Adrenal gland (tissue), 12 donors: Measurements from ENCODE around the gene ADH7. TPM values are rescaled to one million over a fixed set of nuclear protein-coding genes. Genes with fewer than 3 reads are reported as not detected.

Experiments used
- DNase-seq, 7 donors: peaks; one replicate each; pipeline ENCODE4 v3.0.0-alpha.2; 2019 to 2020
- H3K27ac ChIP-seq, 5 donors: fragments of 200-600 bp; sonication (generic) in 4 of 5; 1 replicate in 3 of 5; 2 replicates in 2 of 5; pipeline versions ENCODE4 v1.5.1 to v1.8.0; 2016 to 2020; ENCODE audit warnings: mild to moderate bottlenecking in 1 of 5
- H3K27me3 ChIP-seq: fragments of 200-600 bp; 2 replicates; pipeline ENCODE4 v1.8.0; 2021
- H3K36me3 ChIP-seq, 2 donors: fragments of 200-600 bp; replicated peaks in 1 of 2; 1 replicate in 1 of 2; 2 replicates in 1 of 2; pipeline versions ENCODE4 v1.5.1 to v1.8.0; 2018 to 2022
- H3K4me1 ChIP-seq, 2 donors: fragments of 200-600 bp; replicated peaks in 1 of 2; 1 replicate in 1 of 2; 2 replicates in 1 of 2; pipeline versions ENCODE4 v1.5.1 to v1.8.0; 2018 to 2021
- H3K4me3 ChIP-seq, 4 donors: fragments of 200-600 bp; sonication (generic) in 3 of 4; one replicate each; pipeline ENCODE4 v1.5.1; 2016 to 2018
- H3K9me3 ChIP-seq, 3 donors: fragments of 200-600 bp; sonication (generic) in 1 of 3; replicated peaks in 1 of 3; 1 replicate in 2 of 3; 2 replicates in 1 of 3; pipeline versions ENCODE4 v1.5.1 to v1.8.0; 2016 to 2021
- CTCF ChIP-seq, 6 experiments: fragments of 450-650 bp in 4 of 6; fragments of 200-600 bp in 2 of 6; sonication (generic) in 1 of 6; IDR thresholded peaks; 1 replicate in 5 of 6; 2 replicates in 1 of 6; pipeline versions ENCODE4 v1.5.1 to v1.8.0; 2016 to 2021; ENCODE audit warnings: antibody characterized with exemption in 6 of 6, mild to moderate bottlenecking in 2 of 6, moderate library complexity in 1 of 6
- POLR2A ChIP-seq, 2 donors: fragments of 450-650 bp; IDR thresholded peaks; one replicate each; pipeline ENCODE4 v1.6.1; 2017; ENCODE audit warnings: antibody characterized with exemption in 2 of 2, mild to moderate bottlenecking in 2 of 2, moderate library complexity in 1 of 2
- WGBS, 4 donors: extraction: QIAGEN DNeasy Blood & Tissue Kit in 2 of 4; methylation state at CpG; one replicate each; pipeline versions ENCODE4 v1.1.5 to v1.1.7; 2013 to 2017; 5-methylcytosine and 5-hydroxymethylcytosine counted together
- intact Hi-C, 2 donors: fragments of 100-400 bp; cut with DNase I; formaldehyde crosslinking; loops; one replicate each; pipeline versions ENCODE4 v1.14.1 to v1.15.0; 2022 to 2023
- polyA plus RNA-seq, 3 donors: library from polyadenylated mRNA; stranded (reverse); fragments of 200-250 nt in 2 of 3; fragments of 350-450 nt in 1 of 3; fragmentation: Illumina TruSeq in 1 of 3; extraction: RNeasy Lipid Tissue Mini Kit (QIAGEN cat#74804) in 1 of 3; gene quantifications; one replicate each; pipeline ENCODE4 v1.2.3, GENCODE V29; 2013 to 2014
- total RNA-seq, 9 donors: library from RNA; depleted of rRNA in 4 of 9; stranded (reverse); fragments of >200 nt in 4 of 9; fragments of 120-200 nt in 1 of 9; fragmentation: NEBNext Ultra II Directional in 1 of 9; extraction: Animal tissue kit (Norgen Biotek cat#: 25700) in 1 of 9; gene quantifications; one replicate each; pipeline versions ENCODE4 v1.1.0 to v1.2.4, GENCODE V29; 2013 to 2023
- donor health status: healthy with polysubstance abuse.
- donor health status: Bipolar disorder and iron deficiency.
- donor health status: DM: yes; HTN: yes; CAD: no.
- donor health status: DM: no; HTN: no; CAD: no.
- donor health status: DM: no; HTN: no; CAD: no.
- donor health status: DM: yes; HTN: yes; CAD: no.

Gene ADH7
- total and polyA plus RNA-seq, 12 donors: 0.13 TPM; not detected in 11

GRCh38 chr4:99457676-99458075 lies 22.5 kb upstream of the ADH7 start:
- Histone ChIP-seq H3K9me3 (no peaks in the 10 kb centered on the region), H3K36me3 (no peaks in the 10 kb centered on the region), H3K27me3 (no peaks in the 10 kb centered on the region), H3K4me3 (no peak overlapping the region), H3K27ac (no peak overlapping the region), H3K4me1 (no peaks in the 10 kb centered on the region)
- no peak for TF ChIP-seq POLR2A (IDR thresholded peaks at IDR 0.05)
- no peak for TF ChIP-seq CTCF (IDR thresholded peaks at IDR 0.05)
- DNase-seq: no peak
- intact Hi-C loops: no loop called here

- 73 to 76% (median 75%) methylated on average over 4 of the region's 4 CpGs for WGBS, 4 donors
- Histone ChIP-seq H3K4me1 (no peaks in the 10 kb centered on the region), H3K36me3 (no peaks in the 10 kb centered on the region), H3K27ac (no peak overlapping the region), H3K9me3 (no peaks in the 10 kb centered on the region), H3K4me3 (no peak overlapping the region), H3K27me3 (no peaks in the 10 kb centered on the region)
- intact Hi-C loops: no loop called here
- TF ChIP-seq POLR2A (IDR thresholded peaks at IDR 0.05): no peak
- no peak for TF ChIP-seq CTCF (IDR thresholded peaks at IDR 0.05)
- DNase-seq: no peak
Observed at GRCh38 chr4:99457270-99457669, 22.1 kb upstream of the ADH7 start.

- Histone ChIP-seq H3K4me3 (no peak overlapping the region), H3K36me3 (no peaks in the 10 kb centered on the region), H3K4me1 (peaks cover 0 to 5% of the 10 kb centered on the region in 2 donors), H3K9me3 (no peaks in the 10 kb centered on the region), H3K27ac (no peak overlapping the region), H3K27me3 (no peaks in the 10 kb centered on the region)
- DNase-seq: no peak
- intact Hi-C loops: no loop called here
- TF ChIP-seq POLR2A (IDR thresholded peaks at IDR 0.05) (no peak), CTCF (IDR thresholded peaks at IDR 0.05) (no peak)
- 79 to 90% (median 86%) methylated on average over 3 of the region's 3 CpGs for WGBS, 4 donors
Observed at GRCh38 chr4:99447513-99447912, 12.4 kb upstream of the ADH7 start.

GRCh38 chr4:99447079-99447478 lies 11.9 kb upstream of the ADH7 start:
- H3K27ac ChIP-seq: no peak overlapping the region
- intact Hi-C loops: no loop called here
- no peak overlapping the region for H3K4me3 ChIP-seq
- no peaks in the 10 kb centered on the region for H3K36me3 ChIP-seq
- TF ChIP-seq POLR2A (IDR thresholded peaks at IDR 0.05) (no peak), CTCF (IDR thresholded peaks at IDR 0.05) (no peak)
- DNase-seq: peak in 1 of 7 donors; percentile 2
- 3 to 6% (median 5%) methylated on average over 3 of the region's 3 CpGs for WGBS, 4 donors
- H3K9me3 ChIP-seq: no peaks in the 10 kb centered on the region
- H3K27me3 ChIP-seq: no peaks in the 10 kb centered on the region
- H3K4me1 ChIP-seq: peaks cover 0 to 5% of the 10 kb centered on the region in 2 donors
